GM21619 (cell line): ENCODE data around the gene ARHGAP35.
"Not testable (repeated sequence)": the region's sequence is repeated elsewhere in the genome, so short reads cannot be mapped to it uniquely, and the experiment has no call there.

Source experiments
- ATAC-seq: cut with Tn5 transposase; IDR thresholded peaks from one replicate; pipeline ENCODE4 v1.9.1; 2021; ENCODE audit not compliant: unreplicated experiment

The ARHGAP35 gene

DNA sequence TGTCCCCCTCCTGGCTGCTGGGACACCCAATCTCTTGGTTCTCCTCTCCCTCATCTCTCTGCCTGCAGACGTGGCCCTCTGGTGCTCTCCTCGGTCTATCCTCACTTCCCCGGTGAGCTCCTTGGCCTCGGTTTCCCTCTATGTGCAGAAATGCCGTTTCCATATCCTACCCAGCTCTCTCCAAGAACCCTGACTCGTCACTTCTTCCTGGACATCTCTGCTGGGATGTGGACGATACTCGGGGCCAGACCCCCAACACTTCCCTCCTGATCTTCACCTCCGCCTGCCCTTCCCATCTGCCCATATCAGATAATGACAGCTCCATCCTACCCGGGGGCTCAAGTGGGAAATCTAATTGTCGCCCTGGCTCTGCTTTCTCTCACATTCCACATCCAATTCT is 18.0 kb upstream of the ARHGAP35 start:
- ATAC-seq = no peak

- no peak for ATAC-seq
Measured at GRCh38 chr19:46844067-46844489, 16.7 kb upstream of the ARHGAP35 start.

GRCh38 chr19:46845959-46846459 is 14.8 kb upstream of the ARHGAP35 start:
- no peak for ATAC-seq

DNA sequence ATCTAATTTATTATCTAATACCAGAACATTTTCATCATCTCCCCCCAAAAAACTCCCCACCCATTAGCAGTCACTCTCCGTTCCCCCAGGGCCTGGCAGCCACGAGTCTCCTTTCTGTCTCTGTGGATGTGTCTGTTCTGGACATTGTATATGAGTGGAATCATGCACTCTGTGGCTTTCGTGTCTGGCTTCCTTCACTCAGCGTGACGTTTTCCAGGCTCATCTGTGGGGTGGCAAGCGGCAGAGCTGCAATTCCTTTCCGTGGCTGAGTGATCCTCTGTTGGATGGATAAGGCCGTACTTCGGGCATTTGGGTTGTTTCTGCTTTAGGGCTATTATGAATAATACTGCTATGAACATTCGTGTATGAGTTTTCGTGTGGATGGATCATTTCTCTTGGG is 13.3 kb upstream of the ARHGAP35 start:
- no peak for ATAC-seq

DNA sequence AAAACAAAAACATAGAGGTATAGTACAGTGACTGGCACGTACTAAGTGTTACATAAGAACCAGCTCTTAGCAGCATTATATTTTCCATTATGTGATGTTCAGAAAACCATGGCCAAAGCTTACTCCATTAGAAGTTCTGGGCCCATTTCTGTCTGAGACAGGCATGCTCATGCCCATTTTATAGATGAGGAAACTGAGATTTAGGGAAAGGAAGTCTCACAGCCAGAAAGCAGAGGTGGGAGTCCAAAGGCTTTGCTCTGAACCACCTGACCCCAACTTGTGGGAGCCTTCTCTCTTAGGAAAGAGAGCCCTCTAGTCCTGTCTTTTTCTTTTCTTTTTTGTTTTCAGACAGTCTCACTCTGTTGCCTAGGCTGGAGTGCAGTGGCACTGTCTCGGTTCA is 12.4 kb upstream of the ARHGAP35 start:
- ATAC-seq = no peak

DNA sequence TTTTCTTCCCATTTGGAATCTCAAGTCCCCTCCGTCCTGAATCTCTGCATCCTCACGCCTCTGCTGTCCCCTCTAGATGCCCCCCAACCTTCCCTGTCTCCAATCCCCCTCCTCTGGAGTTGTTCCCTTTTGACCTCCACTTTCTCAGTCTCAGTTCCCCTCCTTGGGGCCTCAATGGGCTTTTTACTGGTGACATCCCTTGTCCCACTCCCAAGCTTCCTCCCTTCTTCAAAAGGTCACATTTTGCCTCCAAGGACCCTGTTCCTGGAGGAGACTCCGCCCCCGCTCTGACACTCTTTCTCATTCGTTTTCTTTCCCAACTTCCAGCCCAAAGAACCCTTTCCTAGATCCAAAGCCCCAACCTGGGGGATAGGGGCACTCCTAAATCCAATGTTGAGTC is 11.2 kb upstream of the ARHGAP35 start:
- ATAC-seq = no peak

GRCh38 chr19:46850228-46851203 is 10.3 kb upstream of the ARHGAP35 start, which contains the start of gene AP2S1:
AP2S1 (minus strand) TSS chr19:46850846; CDS start chr19:46850766, 80 bp downstream.
- peak; percentile 86 for ATAC-seq

DNA sequence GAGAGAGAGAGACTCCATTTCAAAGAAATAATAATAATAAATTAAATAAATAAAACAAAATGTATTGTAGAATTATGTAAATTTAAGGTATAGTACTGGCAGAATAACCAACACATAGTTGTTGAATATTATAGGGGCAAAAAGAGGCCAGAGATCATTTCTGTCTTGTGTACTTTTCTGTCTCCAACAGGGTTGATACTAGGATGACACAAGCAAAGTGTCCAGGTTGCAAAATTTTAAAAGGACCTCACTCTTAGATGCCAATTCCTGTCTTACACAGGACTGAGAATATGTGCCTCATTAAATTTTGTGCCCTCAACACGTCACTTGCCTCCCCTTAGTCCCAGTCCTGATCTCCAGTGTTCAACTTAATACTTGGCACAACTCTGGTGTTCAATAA is 8.0 kb upstream of the ARHGAP35 start:
- ATAC-seq = no peak

GRCh38 chr19:46854698-46855097 is 6.1 kb upstream of the ARHGAP35 start:
- not testable (repeated sequence) for ATAC-seq

DNA sequence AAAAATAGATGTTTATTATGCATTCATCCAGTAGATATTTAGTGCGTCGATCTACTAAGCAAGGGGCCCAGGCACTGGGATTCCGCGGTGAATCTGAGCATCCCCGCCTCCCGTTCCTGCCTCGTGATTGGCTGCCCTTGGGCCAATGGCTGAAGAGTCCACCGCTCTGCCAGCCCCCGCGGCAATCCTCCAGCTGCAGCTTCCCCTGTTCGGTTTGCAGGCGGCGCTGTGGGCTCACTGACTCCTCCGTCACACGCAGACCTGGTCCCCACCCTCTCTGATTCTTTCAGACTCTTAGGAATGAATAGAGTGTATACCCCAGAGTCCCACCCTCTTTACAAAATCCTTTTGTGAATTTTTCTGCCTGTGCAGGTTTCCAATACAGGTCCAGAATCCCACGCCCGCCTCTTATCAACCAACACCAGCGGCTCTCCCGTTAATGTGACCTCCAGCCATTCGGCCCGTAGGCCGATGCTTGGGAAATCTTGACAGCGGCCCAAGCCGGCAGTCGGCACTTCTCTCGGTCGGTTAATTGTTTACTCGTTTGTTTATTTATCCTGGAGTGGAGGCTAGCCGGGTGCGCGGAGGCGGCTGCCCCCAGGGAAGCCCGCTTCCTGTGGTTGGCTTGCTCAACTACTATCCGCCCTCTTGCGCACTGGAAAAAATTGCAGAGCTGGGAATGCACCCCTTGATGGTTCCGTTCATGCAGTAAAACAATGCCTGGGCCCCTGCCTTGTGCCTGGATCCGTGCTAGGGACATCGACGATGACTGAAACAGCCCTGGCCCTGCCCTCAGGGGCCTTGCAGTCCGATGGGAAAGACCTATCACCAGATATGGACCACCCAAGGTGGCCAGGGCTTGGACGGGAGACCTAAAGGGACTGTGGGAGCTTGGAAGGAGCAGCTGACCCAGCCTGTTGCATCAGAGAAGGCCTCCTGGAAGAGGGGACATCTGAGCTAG is 4.5 kb upstream of the ARHGAP35 start:
- peak; percentile 27 for ATAC-seq

DNA sequence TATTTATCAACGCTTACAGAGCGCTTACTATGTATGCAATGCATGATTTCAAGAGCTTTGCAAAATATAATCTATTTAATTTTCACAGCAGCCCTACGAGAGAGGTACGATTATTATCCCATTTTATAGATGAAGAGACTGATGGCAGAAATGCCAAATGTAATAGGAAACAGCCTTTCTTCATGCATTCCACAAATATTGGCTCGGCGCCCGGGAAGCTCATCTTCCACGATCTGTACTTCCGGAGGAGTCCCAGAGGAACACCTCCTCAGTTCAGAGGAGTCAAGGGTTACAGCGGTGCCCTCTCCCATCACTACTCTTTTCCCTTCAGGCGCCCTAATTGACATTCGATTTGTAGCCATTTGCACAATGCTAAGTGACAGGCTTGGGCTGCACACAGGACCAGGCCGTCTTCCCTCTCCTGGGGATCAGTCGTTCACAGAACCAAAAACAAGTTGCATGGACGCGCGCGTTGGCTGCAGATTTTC is 1.1 kb upstream of the ARHGAP35 start:
- no peak for ATAC-seq

- peak; percentile 63 for ATAC-seq
Measured at GRCh38 chr19:46860125-46860845, 512 bp upstream of the ARHGAP35 start.

GRCh38 chr19:46861691-46862502 is 1.1 kb downstream of the ARHGAP35 start:
- no peak for ATAC-seq

- no peak for ATAC-seq
Measured at GRCh38 chr19:46862503-46862834, 1.7 kb downstream of the ARHGAP35 start.

GRCh38 chr19:46862974-46863632 is 2.3 kb downstream of the ARHGAP35 start:
- ATAC-seq = no peak

- ATAC-seq = no peak
Measured at GRCh38 chr19:46863818-46864629, 3.2 kb downstream of the ARHGAP35 start.

DNA sequence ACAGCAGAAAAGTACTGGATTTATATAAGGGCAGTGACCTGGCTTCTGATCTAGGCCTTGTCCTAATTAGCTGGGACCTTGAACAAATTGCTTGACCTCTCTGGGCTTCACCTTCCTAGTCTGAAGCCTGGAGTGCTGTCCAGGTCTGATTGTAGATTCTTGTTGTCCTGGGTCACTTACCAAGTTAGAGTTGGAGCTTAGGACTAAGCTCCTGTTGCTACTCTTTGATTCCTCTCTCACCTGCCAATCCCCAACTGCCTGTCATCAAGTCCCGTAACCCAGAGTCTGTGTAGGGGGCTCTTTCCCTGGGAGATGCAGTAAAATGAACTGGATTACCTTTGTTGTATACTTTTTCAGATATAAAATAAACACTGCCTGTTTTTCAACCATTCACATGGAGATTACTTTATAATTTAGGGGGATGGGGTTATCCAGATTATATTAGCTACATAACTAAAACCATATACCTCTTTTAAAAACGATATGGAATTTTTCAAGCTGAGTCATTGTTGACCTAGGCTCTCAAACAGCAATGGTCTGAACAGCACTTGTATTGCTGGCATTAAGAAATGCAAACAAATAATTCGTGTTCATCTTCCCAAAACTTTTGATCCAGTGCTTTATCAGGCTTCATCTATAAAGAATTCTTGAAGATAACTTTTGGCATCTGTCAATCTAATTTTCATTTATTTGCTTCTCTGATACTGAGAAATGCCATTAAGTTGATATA is 5.8 kb downstream of the ARHGAP35 start:
- ATAC-seq = no peak

DNA sequence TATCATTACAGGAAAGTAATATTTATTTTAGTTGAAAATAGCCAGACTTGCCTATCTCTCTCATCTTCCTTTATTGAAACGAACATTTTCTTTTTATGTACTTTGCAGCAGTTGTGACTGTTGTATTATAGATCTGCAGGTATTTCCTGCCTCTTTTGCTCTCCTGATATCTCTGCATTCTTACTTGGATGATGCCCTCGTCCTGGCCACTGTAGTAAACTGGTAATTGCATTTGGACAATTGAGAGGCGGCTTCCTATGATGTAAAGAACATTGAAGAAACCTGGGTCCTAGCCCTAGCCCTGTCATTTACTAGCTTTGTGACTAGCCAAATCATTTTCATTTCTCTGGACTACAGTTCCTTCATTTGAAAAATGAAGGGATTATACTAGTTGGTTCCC is 6.4 kb downstream of the ARHGAP35 start:
- no peak for ATAC-seq
